ENCODE data around the gene LHPP.

LHPP gene

DNA sequence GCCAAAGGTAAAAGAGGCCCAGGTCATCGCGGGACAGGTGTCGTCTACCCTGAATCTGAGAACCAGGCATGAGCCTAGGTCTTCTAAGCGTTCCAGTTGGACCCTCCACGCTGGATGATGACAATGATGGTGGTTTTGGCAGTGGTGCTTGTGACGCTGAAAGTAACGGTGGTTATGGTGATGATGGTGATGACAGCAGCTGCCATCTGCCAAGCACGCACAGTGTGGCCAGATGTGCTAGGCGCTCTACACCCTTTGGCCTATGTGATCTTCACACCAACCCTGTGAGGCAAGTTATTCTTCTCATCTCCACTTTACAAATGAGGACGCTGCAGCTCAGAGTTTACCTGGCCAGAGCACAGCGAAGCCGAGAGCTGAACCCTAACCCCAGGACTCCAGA is 188.6 kb downstream of the LHPP start:
- DNase-seq (ENCODE audit: low read depth) = no peak
- TF ChIP-seq, protein P1, sequence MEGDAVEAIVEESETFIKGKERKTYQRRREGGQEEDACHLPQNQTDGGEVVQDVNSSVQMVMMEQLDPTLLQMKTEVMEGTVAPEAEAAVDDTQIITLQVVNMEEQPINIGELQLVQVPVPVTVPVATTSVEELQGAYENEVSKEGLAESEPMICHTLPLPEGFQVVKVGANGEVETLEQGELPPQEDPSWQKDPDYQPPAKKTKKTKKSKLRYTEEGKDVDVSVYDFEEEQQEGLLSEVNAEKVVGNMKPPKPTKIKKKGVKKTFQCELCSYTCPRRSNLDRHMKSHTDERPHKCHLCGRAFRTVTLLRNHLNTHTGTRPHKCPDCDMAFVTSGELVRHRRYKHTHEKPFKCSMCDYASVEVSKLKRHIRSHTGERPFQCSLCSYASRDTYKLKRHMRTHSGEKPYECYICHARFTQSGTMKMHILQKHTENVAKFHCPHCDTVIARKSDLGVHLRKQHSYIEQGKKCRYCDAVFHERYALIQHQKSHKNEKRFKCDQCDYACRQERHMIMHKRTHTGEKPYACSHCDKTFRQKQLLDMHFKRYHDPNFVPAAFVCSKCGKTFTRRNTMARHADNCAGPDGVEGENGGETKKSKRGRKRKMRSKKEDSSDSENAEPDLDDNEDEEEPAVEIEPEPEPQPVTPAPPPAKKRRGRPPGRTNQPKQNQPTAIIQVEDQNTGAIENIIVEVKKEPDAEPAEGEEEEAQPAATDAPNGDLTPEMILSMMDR (IDR thresholded peaks at IDR 0.05; ENCODE audit: insufficient read depth, low read depth, low read length, missing control alignments) = no peak
- no peak overlapping the region for H3K4me3 ChIP-seq (ENCODE audit: low read length)

DNA sequence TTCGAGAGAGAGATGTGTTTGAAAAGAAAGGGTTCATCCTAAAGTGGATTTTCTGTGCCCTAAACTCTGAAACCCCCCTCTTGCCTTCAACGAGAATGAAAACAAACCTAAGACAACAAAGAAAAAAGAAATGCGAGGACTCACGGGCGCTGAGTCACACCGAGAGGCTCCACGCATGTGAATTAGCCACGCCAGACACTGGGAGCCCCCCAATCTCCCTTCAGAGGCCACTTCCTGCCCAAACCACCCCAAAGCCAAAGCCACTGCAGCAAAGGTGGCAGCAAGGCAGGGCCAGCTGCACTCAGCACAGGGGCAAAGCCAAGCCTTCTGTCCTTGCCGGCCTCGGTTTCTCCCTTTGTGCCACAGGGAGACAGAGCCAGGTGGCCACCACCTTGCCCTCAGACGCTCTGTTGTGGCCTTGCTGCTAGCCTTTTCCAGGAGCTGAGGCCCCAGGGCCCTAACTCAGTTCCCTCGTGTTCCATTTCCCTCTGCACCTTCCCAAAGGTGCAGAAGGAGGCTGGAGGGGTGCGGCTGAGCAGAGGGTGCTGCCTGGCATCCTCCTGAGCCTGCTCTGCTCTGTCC is 189.3 kb downstream of the LHPP start:
- H3K4me3 ChIP-seq (ENCODE audit: low read length) = no peak overlapping the region
- TF ChIP-seq, protein P1 (IDR thresholded peaks at IDR 0.05; ENCODE audit: insufficient read depth, low read depth, low read length, missing control alignments) = no peak
- DNase-seq (ENCODE audit: low read depth) = no peak

DNA sequence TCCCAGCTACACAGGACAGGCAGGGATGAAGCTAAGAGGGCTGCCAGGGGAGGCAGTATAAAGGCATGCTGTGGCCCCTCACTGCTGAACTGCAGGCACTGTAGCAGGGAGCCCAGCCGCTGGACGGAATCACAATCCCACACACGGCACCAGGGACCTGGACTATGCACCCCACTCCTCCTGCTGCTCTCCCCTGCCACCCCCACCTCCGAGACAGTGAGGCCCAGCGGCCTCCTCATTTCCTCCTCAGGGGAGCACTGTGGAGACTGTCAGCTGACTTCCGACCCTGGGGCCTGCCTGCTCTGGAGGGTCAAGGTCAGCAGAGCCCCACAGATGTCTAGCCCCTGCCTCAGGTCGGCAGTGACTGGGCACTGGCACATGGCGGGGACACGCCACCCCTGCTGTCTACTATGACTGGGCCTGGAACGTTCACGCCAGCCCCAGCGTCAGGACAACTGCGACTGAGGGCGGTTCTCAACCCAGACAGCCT is 189.8 kb downstream of the LHPP start:
- TF ChIP-seq, protein P1 (IDR thresholded peaks at IDR 0.05; ENCODE audit: insufficient read depth, low read depth, low read length, missing control alignments) = no peak
- no peak for DNase-seq (ENCODE audit: low read depth)
- no peak overlapping the region for H3K4me3 ChIP-seq (ENCODE audit: low read length)

DNA sequence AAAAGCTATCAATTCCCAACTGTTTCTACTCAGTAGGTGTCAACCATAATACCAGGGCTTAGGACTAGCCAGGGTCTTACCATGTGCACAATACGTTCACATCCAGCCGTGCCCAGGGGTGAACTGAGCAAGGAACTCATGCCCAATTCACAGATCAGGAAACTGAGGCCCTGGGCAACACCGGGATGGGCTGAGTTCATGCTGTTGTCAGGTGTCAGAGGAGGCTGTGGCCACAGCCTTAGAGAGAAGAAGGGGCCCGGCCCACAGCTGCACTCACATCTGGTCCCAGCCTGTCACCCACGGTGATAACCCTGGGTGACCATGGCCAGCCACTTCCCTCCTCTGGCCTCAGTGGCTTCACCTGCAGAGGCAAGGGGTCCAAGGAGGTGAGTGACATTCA is 190.6 kb downstream of the LHPP start:
- no peak for DNase-seq (ENCODE audit: low read depth)
- TF ChIP-seq, protein P1 (IDR thresholded peaks at IDR 0.05; ENCODE audit: insufficient read depth, low read depth, low read length, missing control alignments) = no peak
- no peak overlapping the region for H3K4me3 ChIP-seq (ENCODE audit: low read length)

DNA sequence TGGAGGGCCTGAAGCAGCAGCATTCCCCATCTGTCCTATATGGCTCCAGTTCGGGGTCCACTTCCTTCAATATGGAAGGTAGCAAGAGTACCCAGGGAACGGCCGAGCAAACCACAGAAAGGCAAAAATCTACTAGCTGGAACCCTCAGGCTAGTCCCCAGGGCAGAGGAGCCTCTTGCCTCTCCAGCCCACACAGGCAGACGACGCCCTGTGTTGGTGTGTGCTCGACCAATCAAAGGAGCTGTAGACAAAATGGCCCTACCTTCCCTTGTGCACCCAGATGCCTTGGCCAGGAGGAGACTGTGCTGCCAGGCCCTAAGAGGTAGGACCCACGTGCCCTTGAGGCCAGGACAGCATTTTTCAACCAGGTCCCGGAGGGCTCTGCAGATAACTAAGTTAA is 191.1 kb downstream of the LHPP start:
- TF ChIP-seq, protein P1 (IDR thresholded peaks at IDR 0.05; ENCODE audit: insufficient read depth, low read depth, low read length, missing control alignments) = no peak
- no peak overlapping the region for H3K4me3 ChIP-seq (ENCODE audit: low read length)
- no peak for DNase-seq (ENCODE audit: low read depth)

DNA sequence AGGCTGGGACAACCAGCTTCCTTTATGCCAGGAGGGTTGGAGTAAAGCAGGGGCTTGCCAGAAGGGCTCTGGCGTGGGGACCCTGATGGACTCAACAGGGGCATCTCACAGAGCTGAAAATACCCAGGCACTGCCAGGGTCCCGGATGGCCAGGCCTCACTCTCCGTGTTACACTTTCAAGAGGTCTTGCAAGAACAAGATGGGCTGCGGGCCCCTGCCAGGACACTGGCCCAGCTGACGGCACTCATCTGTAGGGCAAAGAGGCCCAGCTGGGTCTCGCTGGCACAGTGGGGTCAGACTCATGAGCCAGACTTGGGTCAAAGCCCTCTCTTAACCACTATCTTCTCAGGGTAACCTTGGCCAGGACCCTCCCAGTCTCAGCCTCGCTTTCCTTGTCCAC is 191.7 kb downstream of the LHPP start:
- TF ChIP-seq, protein P1 (IDR thresholded peaks at IDR 0.05; ENCODE audit: insufficient read depth, low read depth, low read length, missing control alignments) = no peak
- no peak overlapping the region for H3K4me3 ChIP-seq (ENCODE audit: low read length)
- DNase-seq (ENCODE audit: low read depth) = no peak
